ENCODE measurements around the gene TMOD3. TPM values are rescaled to one million over a fixed set of nuclear protein-coding genes. Genes with fewer than 3 reads are reported as not detected.

The TMOD3 gene
- total RNA-seq, 4 donors from 2014 or later, result 52.3 to 70.2 (median 62.5) TPM

DNA sequence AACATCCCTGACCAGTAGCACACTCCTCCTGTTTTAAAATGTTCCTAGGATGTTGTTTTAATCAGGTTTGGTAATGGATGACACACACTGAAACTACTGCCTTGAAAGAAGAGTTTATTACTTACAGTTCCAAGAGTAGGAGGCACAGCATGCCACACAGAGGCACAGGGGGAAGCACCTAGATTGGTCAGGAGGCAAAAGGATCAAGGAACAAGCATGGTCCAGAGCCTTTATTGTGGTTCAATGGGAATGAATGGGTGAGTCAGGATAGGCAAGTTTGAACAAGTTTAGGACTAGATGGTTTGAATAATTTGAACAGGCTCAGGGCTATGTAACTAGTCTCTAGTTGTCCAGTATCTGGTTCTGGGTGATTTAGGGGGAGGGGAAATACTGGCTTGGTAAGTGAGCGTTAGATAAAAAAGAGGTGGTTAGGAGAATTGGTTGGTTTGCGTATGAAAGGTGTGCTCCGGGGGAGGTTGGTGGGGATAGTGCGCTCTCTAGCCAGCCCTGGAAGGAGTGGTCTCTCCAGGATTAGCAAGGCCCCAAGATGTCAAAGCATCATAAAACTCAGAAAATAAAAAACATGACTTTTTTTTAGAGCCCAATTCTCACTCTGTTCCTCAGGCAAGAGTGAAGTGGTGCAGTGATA, 35.1 kb downstream of the TMOD3 start:
- H3K27me3 ChIP-seq, result no peaks in the 10 kb centered on the region
- no peaks in the 10 kb centered on the region for H3K9me3 ChIP-seq
- intact Hi-C loops (cut with DNase I), result no loop called here
- peaks cover 0 to 79% (median 12%) of the 10 kb centered on the region in 3 donors for H3K36me3 ChIP-seq
- WGBS, 2 donors, result 73 to 79% methylated on average over 4 of the region's 4 CpGs
- no peak overlapping the region for H3K4me3 ChIP-seq
- DNase-seq, result no peak
- TF ChIP-seq, protein P1, sequence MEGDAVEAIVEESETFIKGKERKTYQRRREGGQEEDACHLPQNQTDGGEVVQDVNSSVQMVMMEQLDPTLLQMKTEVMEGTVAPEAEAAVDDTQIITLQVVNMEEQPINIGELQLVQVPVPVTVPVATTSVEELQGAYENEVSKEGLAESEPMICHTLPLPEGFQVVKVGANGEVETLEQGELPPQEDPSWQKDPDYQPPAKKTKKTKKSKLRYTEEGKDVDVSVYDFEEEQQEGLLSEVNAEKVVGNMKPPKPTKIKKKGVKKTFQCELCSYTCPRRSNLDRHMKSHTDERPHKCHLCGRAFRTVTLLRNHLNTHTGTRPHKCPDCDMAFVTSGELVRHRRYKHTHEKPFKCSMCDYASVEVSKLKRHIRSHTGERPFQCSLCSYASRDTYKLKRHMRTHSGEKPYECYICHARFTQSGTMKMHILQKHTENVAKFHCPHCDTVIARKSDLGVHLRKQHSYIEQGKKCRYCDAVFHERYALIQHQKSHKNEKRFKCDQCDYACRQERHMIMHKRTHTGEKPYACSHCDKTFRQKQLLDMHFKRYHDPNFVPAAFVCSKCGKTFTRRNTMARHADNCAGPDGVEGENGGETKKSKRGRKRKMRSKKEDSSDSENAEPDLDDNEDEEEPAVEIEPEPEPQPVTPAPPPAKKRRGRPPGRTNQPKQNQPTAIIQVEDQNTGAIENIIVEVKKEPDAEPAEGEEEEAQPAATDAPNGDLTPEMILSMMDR (IDR thresholded peaks at IDR 0.05), result no peak
- TF ChIP-seq POLR2A (IDR thresholded peaks at IDR 0.05), result no peak
- peaks cover 0 to 76% (median 8%) of the 10 kb centered on the region in 3 donors for H3K4me1 ChIP-seq
- H3K27ac ChIP-seq, result peak overlapping the region in 3 of 4 donors; percentile 47 to 70 (median 53)

DNA sequence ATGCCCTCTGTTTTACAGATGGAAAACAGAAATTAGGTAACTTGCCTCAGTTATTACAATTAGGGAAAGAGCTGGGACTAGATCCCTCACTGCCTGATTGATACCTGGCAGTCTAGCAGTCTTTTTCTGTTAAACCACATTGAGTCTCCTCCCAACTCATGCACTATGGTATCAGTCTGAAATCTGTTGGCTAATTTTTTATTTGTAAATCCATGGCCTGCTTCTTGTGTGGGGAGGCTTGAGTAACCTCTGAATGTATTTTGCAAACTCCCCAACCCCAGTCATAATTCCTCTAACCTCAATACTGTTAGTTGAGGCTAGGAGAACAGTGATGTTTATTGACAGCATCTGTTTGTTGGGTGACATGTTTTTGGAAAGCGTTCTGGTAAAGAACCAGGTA, 35.9 kb downstream of the TMOD3 start:
- Histone ChIP-seq H3K27me3 (no peaks in the 10 kb centered on the region), H3K9me3 (no peaks in the 10 kb centered on the region), H3K4me1 (peaks cover 0 to 76% (median 8%) of the 10 kb centered on the region in 3 donors), H3K27ac (peak overlapping the region in 2 of 4 donors; percentile 19 to 70), H3K4me3 (no peak overlapping the region), H3K36me3 (peaks cover 5 to 79% (median 20%) of the 10 kb centered on the region in 3 donors)
- WGBS, 2 donors, result 100% methylated on average over 1 of the region's 1 CpG
- DNase-seq, result no peak
- intact Hi-C loops (cut with DNase I), result no loop called here
- no peak for TF ChIP-seq POLR2A (IDR thresholded peaks at IDR 0.05)
- TF ChIP-seq, protein P1 (IDR thresholded peaks at IDR 0.05), result no peak

DNA sequence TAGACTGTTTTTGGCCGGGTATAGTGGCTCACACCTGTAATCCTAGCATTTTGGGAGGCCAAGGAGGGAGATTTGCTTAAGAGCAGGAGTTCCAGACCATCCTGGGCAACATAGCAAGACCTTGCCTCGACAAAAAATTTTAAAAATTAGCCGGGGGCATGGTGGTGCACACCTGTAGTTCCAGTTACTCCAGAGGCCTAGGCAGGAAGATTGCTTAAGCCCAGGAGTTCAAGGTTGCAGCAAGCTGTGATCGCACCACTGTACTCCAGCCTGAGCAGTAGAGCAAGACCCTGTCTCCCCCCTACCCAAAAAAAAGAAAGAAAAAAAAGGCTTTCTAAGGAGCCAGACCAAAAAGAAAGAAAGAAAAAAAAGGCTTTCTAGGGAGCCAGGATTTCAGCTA, 36.7 kb downstream of the TMOD3 start:
- Histone ChIP-seq H3K27ac (no peak overlapping the region), H3K4me3 (no peak overlapping the region), H3K4me1 (peaks cover 0 to 69% (median 8%) of the 10 kb centered on the region in 3 donors), H3K9me3 (no peaks in the 10 kb centered on the region), H3K36me3 (peaks cover 11 to 83% (median 21%) of the 10 kb centered on the region in 3 donors), H3K27me3 (no peaks in the 10 kb centered on the region)
- no peak for DNase-seq
- TF ChIP-seq POLR2A (IDR thresholded peaks at IDR 0.05), result no peak
- TF ChIP-seq, protein P1 (IDR thresholded peaks at IDR 0.05), result no peak
- 87 to 88% methylated on average over 4 of the region's 4 CpGs for WGBS, 2 donors
- intact Hi-C loops (cut with DNase I), result no loop called here

DNA sequence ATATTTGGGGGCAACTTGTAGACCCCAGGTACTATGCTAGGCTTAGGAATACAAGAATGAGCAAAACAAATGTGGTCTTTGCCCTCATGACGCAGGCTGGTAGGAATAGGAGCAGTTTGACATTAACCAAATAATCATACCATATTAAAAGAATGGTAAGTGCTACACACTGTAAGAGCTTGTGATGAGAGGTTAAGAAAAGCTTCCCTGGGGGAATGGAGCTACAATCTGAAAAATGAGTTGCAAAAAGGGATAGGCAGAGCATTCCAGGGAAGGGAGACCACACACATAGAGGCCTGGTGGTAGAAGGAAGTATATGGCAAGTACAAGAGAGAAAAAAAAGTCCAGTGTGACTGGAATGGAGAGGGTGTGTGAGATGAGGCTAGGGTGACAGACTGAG, 37.3 kb downstream of the TMOD3 start:
- Histone ChIP-seq H3K4me1 (peaks cover 0 to 63% (median 8%) of the 10 kb centered on the region in 3 donors), H3K27me3 (no peaks in the 10 kb centered on the region), H3K9me3 (no peaks in the 10 kb centered on the region), H3K36me3 (peaks cover 11 to 89% (median 21%) of the 10 kb centered on the region in 3 donors), H3K4me3 (no peak overlapping the region), H3K27ac (peak overlapping the region in 1 of 4 donors; percentile 13)
- DNase-seq, result no peak
- intact Hi-C loops (cut with DNase I), result no loop called here
- TF ChIP-seq POLR2A (IDR thresholded peaks at IDR 0.05), result no peak
- TF ChIP-seq, protein P1 (IDR thresholded peaks at IDR 0.05), result no peak
- 92 to 100% methylated on average over 1 of the region's 1 CpG for WGBS, 2 donors

DNA sequence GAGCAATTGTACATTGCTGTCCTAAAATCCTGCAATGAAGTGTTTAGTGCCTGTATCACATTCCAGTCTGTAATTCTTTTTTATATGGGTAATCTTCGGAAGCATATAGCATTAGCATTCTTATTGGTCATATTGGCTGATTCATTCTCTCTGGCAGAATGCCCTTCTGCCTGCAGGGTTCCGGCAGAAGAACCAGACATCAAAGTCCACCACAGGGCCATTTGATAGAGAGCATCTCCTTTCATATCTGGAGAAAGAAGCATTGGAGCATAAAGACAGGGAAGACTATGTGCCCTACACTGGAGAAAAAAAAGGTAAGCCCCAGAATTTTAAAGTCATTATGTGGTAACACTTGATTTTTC, 39.6 kb downstream of the TMOD3 start:
- Histone ChIP-seq H3K4me3 (no peak overlapping the region), H3K36me3 (peaks cover 11 to 89% (median 15%) of the 10 kb centered on the region in 3 donors), H3K4me1 (peaks cover 0 to 49% (median 8%) of the 10 kb centered on the region in 3 donors), H3K27ac (peak overlapping the region in 2 of 4 donors; percentile 21 to 38), H3K9me3 (no peaks in the 10 kb centered on the region), H3K27me3 (no peaks in the 10 kb centered on the region)
- TF ChIP-seq, protein P1 (IDR thresholded peaks at IDR 0.05), result no peak
- TF ChIP-seq POLR2A (IDR thresholded peaks at IDR 0.05), result no peak
- intact Hi-C loops (cut with DNase I), result no loop called here
- no peak for DNase-seq
- 13 to 26% methylated on average over 2 of the region's 2 CpGs for WGBS, 2 donors

All from esophagus squamous epithelium (tissue), 5 donors.